Measurements from ENCODE around the gene TTC28. TPM values are rescaled to one million over a fixed set of nuclear protein-coding genes. Genes with fewer than 3 reads are reported as not detected.

TTC28 gene
- total RNA-seq, 2 experiments from 2014 or later = 0.71 to 0.97 TPM

GRCh38 chr22:28146401-28147314, 533.0 kb downstream of the TTC28 start:
- H3K27me3 Mint-ChIP-seq = peaks cover 2% of the 10 kb centered on the region
- DNase-seq (no peak), ATAC-seq (ENCODE audit: low read depth) (no peak)
- POLR2A ChIA-PET = no interaction called here
- no peak overlapping the region for H3K27ac Mint-ChIP-seq
- no peaks in the 10 kb centered on the region for H3K36me3 Mint-ChIP-seq
- peaks cover under 1% of the 10 kb centered on the region for H3K4me1 Mint-ChIP-seq
- no peaks in the 10 kb centered on the region for H3K9me3 Mint-ChIP-seq
- H3K4me3 Mint-ChIP-seq = no peak overlapping the region

- POLR2A ChIA-PET = no interaction called here
- H3K27me3 Mint-ChIP-seq = peaks cover 4% of the 10 kb centered on the region
These were observed 535.5 kb downstream of the TTC28 start for GRCh38 chr22:28143961-28144745.

GRCh38 chr22:28143241-28143865, 536.3 kb downstream of the TTC28 start:
- Mint-ChIP-seq H3K27ac (no peak overlapping the region), H3K4me3 (no peak overlapping the region), H3K36me3 (no peaks in the 10 kb centered on the region), H3K27me3 (peaks cover 4% of the 10 kb centered on the region), H3K4me1 (peaks cover 2% of the 10 kb centered on the region), H3K9me3 (no peaks in the 10 kb centered on the region)
- ATAC-seq (ENCODE audit: low read depth) = no peak
- POLR2A ChIA-PET = no interaction called here
- DNase-seq = no peak

More at GRCh38 chr22:28143961-28144745, 535.5 kb downstream of the TTC28 start:
- Mint-ChIP-seq H3K36me3 (no peaks in the 10 kb centered on the region), H3K27ac (no peak overlapping the region), H3K9me3 (no peaks in the 10 kb centered on the region), H3K4me1 (peaks cover 2% of the 10 kb centered on the region), H3K4me3 (no peak overlapping the region)
- DNase-seq (no peak), ATAC-seq (ENCODE audit: low read depth) (no peak)

- H3K4me1 Mint-ChIP-seq = peaks cover 2% of the 10 kb centered on the region
- H3K27ac Mint-ChIP-seq = no peak overlapping the region
- H3K9me3 Mint-ChIP-seq = no peaks in the 10 kb centered on the region
- POLR2A ChIA-PET = no interaction called here
- ATAC-seq (ENCODE audit: low read depth) (no peak), DNase-seq (no peak)
- H3K4me3 Mint-ChIP-seq = no peak overlapping the region
- peaks cover 4% of the 10 kb centered on the region for H3K27me3 Mint-ChIP-seq
- no peaks in the 10 kb centered on the region for H3K36me3 Mint-ChIP-seq
These were observed 537.2 kb downstream of the TTC28 start for GRCh38 chr22:28142361-28142961.

- H3K9me3 Mint-ChIP-seq = no peaks in the 10 kb centered on the region
- no peak overlapping the region for H3K4me3 Mint-ChIP-seq
- no peak overlapping the region for H3K27ac Mint-ChIP-seq
- no peaks in the 10 kb centered on the region for H3K36me3 Mint-ChIP-seq
- POLR2A ChIA-PET = no interaction called here
- ATAC-seq (ENCODE audit: low read depth) (no peak), DNase-seq (no peak)
- H3K4me1 Mint-ChIP-seq = peaks cover 2% of the 10 kb centered on the region
- peaks cover 4% of the 10 kb centered on the region for H3K27me3 Mint-ChIP-seq
These were observed 538.0 kb downstream of the TTC28 start for GRCh38 chr22:28141614-28142013.

- Mint-ChIP-seq H3K4me1 (peaks cover 2% of the 10 kb centered on the region), H3K36me3 (no peaks in the 10 kb centered on the region), H3K27ac (no peak overlapping the region), H3K9me3 (no peaks in the 10 kb centered on the region), H3K27me3 (peaks cover 4% of the 10 kb centered on the region), H3K4me3 (no peak overlapping the region)
- POLR2A ChIA-PET = no interaction called here
- DNase-seq = no peak
- no peak for ATAC-seq (ENCODE audit: low read depth)
These were observed 539.7 kb downstream of the TTC28 start for GRCh38 chr22:28139961-28140360.

- H3K27me3 Mint-ChIP-seq = peaks cover 4% of the 10 kb centered on the region
- H3K27ac Mint-ChIP-seq = no peak overlapping the region
- H3K9me3 Mint-ChIP-seq = no peaks in the 10 kb centered on the region
- no peak for ATAC-seq (ENCODE audit: low read depth)
- H3K36me3 Mint-ChIP-seq = no peaks in the 10 kb centered on the region
- no peak overlapping the region for H3K4me3 Mint-ChIP-seq
- no peak for DNase-seq
- peaks cover 2% of the 10 kb centered on the region for H3K4me1 Mint-ChIP-seq
- POLR2A ChIA-PET = no interaction called here
These were observed 540.1 kb downstream of the TTC28 start for GRCh38 chr22:28139516-28139915.

GRCh38 chr22:28137036-28137435, 542.6 kb downstream of the TTC28 start:
- H3K27ac Mint-ChIP-seq = no peak overlapping the region
- peaks cover 2% of the 10 kb centered on the region for H3K4me1 Mint-ChIP-seq
- DNase-seq (no peak), ATAC-seq (ENCODE audit: low read depth) (no peak)
- POLR2A ChIA-PET = no interaction called here
- no peak overlapping the region for H3K4me3 Mint-ChIP-seq
- no peaks in the 10 kb centered on the region for H3K9me3 Mint-ChIP-seq
- peaks cover 3% of the 10 kb centered on the region for H3K27me3 Mint-ChIP-seq
- no peaks in the 10 kb centered on the region for H3K36me3 Mint-ChIP-seq

- no peaks in the 10 kb centered on the region for H3K36me3 Mint-ChIP-seq
- H3K4me3 Mint-ChIP-seq = no peak overlapping the region
- H3K27me3 Mint-ChIP-seq = no peaks in the 10 kb centered on the region
- no peaks in the 10 kb centered on the region for H3K9me3 Mint-ChIP-seq
- DNase-seq (no peak), ATAC-seq (ENCODE audit: low read depth) (no peak)
- no peaks in the 10 kb centered on the region for H3K4me1 Mint-ChIP-seq
- no peak overlapping the region for H3K27ac Mint-ChIP-seq
- POLR2A ChIA-PET = interaction anchor here (0.6 kb wide), 1 partner anchor 21 kb away, joined by 5 read pairs; no protein-coding TSS in a partner anchor
These were observed 547.2 kb downstream of the TTC28 start for GRCh38 chr22:28132466-28132865.

- DNase-seq (no peak), ATAC-seq (ENCODE audit: low read depth) (no peak)
- no peak overlapping the region for H3K27ac Mint-ChIP-seq
- no peaks in the 10 kb centered on the region for H3K36me3 Mint-ChIP-seq
- H3K4me3 Mint-ChIP-seq = no peak overlapping the region
- POLR2A ChIA-PET = no interaction called here
- no peaks in the 10 kb centered on the region for H3K9me3 Mint-ChIP-seq
- no peaks in the 10 kb centered on the region for H3K27me3 Mint-ChIP-seq
- no peaks in the 10 kb centered on the region for H3K4me1 Mint-ChIP-seq
These were observed 550.2 kb downstream of the TTC28 start for GRCh38 chr22:28129319-28129962.

GRCh38 chr22:28128827-28129226, 550.8 kb downstream of the TTC28 start:
- DNase-seq (no peak), ATAC-seq (ENCODE audit: low read depth) (no peak)
- no peaks in the 10 kb centered on the region for H3K27me3 Mint-ChIP-seq
- no peaks in the 10 kb centered on the region for H3K36me3 Mint-ChIP-seq
- H3K27ac Mint-ChIP-seq = no peak overlapping the region
- no peak overlapping the region for H3K4me3 Mint-ChIP-seq
- no peaks in the 10 kb centered on the region for H3K9me3 Mint-ChIP-seq
- H3K4me1 Mint-ChIP-seq = no peaks in the 10 kb centered on the region
- POLR2A ChIA-PET = no interaction called here

- peaks cover 2% of the 10 kb centered on the region for H3K27me3 Mint-ChIP-seq
- DNase-seq = no peak
- H3K4me3 Mint-ChIP-seq = no peak overlapping the region
- H3K36me3 Mint-ChIP-seq = no peaks in the 10 kb centered on the region
- H3K4me1 Mint-ChIP-seq = no peaks in the 10 kb centered on the region
- ATAC-seq (ENCODE audit: low read depth) = no peak
- POLR2A ChIA-PET = no interaction called here
- no peak overlapping the region for H3K27ac Mint-ChIP-seq
- no peaks in the 10 kb centered on the region for H3K9me3 Mint-ChIP-seq
These were observed 553.8 kb downstream of the TTC28 start for GRCh38 chr22:28125799-28126198.

All from activated naive CD8-positive, alpha-beta T cell treated with anti-CD3 and anti-CD28 coated beads, Interleukin-2, amount 10 ng/mL, durations not matched to agents 7 days and 5 days (primary cell).